Stimulated activated CD8-positive, alpha-beta memory T cell treated with anti-CD3 and anti-CD28 coated beads, Interleukin-2, amount 100 ng/mL, for 1 hour (primary cell): ENCODE results near the gene ZCCHC9.
"Not testable (repeated sequence)": the region's sequence is repeated elsewhere in the genome, so short reads cannot be mapped to it uniquely, and the experiment has no call there.

ENCODE experiments used
- DNase-seq, 2 donors: peaks; one replicate each; pipeline ENCODE4 v3.0.0-alpha.2; 2020; ENCODE audit warnings: low read depth in 2 of 2

ZCCHC9 gene, protein sequence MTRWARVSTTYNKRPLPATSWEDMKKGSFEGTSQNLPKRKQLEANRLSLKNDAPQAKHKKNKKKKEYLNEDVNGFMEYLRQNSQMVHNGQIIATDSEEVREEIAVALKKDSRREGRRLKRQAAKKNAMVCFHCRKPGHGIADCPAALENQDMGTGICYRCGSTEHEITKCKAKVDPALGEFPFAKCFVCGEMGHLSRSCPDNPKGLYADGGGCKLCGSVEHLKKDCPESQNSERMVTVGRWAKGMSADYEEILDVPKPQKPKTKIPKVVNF

DNA sequence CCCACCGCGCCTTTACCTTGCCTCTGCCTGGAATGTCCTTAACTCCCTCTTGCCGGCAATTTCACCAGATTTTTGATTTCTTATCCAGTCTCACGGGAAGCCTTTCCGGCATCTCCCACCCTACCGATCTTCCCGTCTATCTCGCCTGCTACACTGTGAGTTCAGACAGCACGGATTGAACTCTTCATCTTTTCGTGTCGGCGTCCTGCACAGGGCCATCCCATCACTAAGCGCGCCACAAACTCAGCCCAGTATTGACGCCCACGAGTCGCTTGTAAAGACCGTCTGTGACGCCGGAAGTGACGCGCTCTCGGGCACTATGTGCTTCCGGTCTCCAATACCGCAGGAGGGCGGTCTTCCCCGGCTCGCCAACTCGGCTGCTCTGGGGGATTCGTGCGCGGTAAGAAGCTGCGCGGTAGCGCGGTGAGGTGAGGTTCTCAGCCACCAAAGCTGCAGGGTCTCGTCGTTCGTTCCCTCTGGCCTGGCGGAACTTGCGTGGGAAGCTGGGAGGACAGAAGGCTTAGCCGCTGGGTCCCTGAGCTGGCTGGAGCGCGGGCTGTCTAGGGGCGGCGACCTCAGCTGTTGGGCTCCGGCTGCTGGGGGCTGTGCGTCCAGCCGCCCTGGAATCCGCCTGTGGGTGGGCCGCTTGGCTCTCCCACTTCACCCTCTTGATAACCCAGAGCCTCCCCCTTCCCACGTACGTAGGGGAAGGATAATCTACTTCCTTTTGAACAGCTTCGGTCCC lies at the start of gene ZCCHC9:
Gene ZCCHC9 (plus strand): TSS at position 317 of the 745 bp plus-strand sequence. CDS start 3,171 bp downstream, outside the sequence.
- DNase-seq = peak; percentile 87

DNA sequence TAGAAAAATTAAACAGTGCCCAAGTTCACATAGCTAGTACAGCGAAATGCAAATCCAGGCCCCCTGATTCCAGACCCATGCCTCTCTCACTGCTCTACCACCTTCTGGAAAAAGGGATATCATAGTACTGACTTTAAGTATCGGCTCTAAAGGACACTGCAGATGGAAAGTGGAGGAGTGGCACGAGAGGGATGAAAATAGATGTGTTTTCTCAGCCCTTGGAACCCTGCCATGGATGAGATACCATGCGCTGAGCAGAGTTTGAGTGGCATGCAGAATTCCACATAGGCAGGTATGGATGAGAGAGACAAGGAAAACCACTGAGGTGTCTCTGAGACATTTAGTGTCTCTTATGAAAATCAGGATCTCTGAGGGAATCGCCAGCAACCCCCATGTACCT lies 49.5 kb upstream of the ZCCHC9 start:
- no peak for DNase-seq

DNA sequence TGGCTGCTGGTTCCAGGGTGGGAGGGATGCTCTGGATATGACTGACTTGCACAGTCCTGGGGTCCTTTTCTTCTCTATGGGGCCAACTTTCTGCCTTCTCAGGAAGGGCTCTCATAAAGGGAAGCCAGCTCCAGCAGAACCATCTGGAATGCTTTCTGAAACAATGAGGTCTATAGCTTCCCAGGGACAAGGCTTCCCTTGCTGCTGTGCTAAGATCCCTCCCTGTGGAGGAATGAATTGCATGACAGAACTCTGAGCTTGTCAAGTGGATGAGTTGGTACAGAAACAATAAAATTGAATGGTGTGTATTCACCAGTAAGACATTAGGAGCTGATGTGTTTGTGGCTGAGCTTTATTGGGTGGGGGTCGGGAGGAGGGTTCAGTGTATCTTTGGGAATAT lies 48.5 kb upstream of the ZCCHC9 start:
- no peak for DNase-seq

DNA sequence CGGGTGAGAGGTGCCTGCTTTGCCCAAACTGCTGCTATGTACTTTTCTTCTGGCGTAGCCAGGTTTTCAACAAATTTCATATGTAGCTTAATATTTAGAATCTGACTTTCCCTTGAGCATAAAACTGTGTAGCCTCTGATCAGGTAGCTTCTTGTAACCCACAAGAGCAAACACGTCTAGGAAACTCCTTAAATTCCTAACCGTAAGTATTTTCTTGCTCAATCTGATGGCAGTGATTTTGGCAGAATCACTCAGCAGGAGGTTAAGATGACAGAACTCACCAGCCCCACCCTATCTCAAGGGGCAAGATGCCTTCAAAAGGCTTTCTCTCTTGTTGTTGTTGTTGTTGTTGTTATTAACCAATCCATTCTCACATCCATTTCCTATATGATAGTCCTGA lies 47.5 kb upstream of the ZCCHC9 start:
- no peak for DNase-seq

DNA sequence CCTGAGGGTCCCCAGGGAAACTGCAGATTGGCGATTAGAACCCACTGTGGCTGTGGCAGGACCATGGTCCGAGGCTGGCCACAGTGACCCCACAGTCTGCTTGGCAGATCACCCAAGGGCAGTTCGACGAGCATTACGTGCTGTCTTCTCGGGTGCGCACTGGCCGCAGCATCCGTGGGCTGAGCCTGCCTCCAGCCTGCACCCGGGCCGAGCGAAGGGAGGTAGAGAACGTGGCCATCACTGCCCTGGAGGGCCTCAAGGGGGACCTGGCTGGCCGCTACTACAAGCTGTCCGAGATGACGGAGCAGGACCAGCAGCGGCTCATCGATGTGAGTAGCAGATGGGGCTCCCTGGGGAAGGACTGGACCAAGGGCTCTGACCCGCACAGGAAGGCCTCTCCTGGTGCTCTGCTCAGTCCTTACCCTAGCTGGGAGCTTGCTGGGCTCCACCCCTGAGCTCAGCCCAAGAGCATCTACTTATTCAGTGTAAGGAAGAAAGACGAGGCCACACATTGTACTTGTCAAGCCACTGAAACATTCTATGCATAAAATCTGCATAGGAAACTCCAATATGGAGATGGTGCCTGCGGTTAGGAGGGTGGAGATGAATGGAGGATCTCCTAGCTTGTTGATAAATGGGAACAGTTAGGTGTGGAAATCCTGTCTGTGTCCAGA lies 46.4 kb upstream of the ZCCHC9 start:
- no peak for DNase-seq

DNA sequence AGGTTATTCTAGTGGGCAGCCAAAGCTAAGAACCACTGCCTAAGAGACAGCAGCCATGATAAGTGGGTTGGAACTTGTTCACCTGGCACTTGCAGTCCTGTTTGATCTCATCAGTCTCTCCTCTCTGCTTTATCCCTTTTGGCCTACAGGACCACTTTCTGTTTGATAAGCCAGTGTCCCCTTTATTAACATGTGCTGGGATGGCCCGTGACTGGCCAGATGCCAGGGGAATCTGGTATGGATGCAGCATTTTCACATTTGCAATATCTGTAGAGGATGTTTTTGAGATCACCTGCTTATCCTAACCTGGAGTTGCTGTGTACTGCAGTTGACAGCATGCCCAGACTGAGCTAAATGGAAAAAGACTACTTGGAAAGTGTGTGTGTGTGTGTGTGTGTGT lies 44.6 kb upstream of the ZCCHC9 start:
- DNase-seq = no peak

DNA sequence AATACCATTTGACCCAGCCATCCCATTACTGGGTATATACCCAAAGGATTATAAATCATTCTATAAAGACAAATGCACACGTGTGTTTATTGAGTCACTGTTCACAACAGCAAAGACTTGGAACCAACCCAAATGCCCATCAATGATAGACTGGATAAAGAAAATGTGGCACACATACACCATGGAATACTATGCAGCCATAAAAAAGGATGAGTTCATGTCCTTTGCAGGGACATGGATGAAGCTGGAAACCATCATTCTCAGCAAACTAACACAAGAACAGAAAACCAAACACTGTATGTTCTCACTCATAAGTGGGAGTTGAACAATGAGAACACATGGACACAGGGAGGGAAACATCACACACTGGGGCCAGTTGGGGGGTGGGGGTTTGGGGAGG lies 38.6 kb upstream of the ZCCHC9 start:
- DNase-seq = not testable (repeated sequence)

DNA sequence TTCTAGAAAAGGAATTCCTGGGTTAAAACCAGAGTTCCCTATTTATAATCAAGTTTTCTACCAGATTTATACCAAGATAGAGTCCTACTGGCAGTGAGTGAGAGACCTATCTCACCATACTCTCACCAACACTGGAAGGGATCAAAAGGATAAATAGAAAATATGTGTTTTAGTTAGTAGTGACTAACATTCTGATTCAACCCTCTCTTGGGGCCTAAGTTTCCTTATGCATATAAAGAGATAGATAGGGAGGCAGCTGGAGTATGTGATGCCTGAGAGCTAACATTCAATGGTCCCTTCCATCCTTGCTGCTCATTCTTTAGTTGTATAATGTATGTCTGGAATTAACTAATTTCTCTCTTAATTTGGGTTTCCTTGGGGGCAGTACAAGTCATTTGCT lies 36.3 kb upstream of the ZCCHC9 start:
- DNase-seq = no peak

DNA sequence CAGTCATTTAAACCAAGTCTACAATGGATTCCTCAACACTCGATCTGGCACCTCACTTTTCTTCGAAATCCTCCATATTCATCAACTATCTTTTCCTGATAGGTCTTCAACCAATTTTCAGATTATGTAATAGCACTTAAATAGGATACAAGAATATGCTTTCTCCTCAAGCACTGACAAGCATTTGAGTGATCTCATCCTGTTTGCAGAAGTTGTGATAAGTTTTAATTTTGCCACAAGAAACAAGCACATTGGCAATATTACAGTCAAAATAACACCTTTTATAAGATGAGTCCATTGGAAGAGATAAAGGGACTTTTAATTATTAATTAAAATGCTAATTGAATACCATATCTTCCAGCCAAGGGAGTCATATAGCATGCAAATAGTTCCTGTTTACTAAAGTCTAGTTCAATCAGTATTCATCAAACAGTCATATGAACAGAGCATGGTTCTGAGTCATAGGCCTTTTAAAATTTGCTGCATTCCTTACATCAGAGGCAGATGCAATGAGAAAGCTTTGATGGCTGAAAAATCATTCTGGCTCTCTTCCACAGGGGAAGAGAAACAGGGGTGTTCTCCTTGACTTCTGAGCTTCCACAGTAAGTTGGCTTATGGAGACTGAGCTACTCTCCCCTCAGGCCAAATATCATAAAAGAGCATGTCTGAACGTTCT lies 32.7 kb upstream of the ZCCHC9 start:
- no peak for DNase-seq

DNA sequence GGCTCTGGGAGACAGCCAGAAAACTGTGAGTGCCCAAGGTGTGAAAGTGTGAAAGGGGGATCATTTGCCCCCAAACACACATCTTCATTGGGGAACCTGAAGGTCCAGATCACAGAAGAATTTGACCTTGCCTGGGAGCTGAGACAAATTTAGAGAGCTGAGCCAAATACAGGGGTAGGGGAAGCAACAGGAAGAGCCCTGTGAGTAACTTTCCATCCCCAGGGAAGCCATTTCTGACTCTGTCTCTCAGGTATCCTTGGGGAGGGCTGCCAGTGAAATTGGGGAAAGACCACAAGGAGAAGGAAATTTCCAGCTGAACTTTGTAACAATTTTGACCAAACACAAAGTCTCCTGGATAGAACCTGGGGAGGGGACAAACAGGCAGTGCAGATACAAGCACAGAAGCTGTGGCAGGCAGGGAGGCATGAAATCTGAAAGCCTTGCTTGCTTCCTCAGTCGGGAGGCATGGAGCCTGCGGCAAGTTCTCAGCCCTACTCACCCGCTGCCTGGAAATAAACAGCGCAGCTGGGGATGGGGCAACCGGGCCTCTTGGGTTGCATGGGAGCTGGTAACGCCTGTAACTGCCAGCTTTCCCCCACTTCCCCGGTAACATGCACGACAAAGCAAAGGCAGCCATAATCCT lies 31.5 kb upstream of the ZCCHC9 start:
- no peak for DNase-seq

DNA sequence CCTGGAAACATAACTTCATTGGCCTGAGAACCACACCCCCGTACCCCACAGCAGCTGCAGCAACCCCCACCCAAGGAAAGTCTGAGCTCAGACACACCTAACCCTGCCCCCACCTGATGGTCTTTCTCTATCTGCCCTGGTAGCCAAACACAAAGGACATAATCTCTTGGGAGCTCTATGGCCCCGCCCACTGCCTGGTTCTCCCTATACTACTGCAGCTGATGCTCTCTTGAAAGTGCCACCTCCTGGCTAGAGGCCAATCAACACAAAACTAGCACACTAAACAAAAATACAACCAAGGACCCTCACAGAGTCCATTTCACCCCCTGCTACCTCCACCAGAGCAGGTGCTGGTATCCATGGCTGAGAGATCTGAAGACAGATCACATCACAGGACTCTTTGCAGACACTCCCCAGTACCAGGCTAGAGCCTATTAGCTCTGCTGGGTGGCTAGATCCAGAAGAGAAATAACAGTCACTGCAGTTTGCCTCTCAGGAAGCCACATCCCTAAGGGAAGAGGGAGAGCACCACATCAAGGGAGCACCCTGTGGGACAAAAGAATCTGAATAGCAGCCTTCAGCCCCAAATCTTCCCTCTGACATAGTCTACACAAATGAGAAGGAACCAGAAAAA lies 30.9 kb upstream of the ZCCHC9 start:
- DNase-seq = not testable (repeated sequence)

DNA sequence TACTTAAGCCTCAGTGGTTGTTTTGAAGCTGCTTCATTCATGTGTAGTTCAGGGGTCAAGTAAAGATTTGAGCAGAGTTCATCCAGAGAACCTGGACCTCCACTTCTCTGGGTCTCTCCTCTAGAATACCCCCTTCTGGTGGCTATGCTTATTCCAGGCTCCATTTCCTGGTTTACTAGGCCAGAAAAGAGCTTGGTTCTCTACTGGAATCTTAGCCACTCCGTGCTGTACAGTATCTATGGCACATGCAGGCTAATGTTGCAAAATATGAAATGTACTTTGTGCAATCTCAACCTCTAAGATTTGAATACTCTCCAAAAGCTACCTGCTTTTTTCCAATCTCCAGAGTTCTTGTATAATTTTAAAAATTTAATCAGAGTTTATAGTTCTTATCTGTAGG lies 17.4 kb upstream of the ZCCHC9 start:
- DNase-seq = no peak

DNA sequence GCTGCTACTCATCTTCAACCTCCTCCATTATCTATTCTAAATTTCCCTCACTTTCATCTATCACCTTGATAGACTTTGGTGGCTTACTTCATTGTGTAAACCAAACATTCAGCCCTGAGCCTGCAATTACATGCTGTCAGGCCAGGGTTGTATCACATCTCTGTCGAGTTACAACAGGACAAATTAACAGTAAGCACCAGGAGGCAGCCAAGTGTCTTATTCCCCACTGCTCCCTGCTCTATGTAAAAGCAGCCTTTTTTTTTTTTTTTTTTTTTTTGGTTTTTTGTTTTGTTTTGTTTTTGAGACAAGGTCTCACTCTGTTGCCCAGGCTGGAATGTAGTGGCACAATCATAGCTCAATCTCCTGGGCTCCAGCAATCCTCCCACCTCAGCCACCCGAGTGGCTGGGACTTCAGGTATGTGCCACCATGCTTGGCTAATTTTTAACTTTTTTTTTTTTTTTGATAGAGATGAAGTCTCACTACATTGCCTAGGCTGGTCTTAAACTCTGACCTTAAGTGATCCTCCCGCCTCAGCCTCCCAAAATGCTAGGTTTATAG lies 15.2 kb upstream of the ZCCHC9 start:
- DNase-seq = no peak

DNA sequence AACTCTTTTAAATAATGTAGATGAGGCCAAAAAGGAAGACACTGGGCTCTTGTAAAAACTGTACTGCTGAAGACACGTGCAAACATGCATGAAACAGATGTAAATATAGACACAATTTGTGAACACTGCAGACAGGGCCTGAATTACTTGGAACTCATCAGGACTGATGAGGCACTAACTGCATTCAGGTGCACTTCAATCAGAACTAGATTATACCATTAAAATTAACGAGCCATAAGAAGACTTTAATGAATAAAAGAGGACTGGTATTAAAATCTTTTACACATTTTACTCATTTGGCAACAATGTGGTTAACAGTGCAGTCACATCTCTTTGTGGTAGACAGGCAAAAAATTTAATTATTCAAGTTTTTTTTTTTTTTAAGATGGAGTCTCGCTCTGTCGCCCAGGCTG lies 13.4 kb upstream of the ZCCHC9 start:
- no peak for DNase-seq

DNA sequence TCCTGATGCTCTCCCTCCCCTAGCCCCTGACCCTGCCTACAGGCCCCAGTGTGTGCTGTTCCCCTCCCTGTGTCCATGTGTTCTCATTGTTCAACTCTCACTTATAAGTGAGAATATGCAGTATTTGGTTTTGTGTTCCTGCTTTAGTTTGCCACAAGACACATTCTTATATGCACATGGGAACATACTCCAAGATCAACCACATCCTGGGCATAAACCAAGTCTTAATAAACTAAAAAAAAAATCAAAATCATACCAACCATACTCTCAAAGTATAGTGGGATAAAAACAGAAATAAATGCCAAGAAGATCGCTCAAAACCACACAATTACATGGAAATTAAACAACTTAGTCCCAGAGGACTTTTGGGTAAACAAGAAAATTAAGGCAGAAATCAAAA lies 11.2 kb upstream of the ZCCHC9 start:
- no peak for DNase-seq

DNA sequence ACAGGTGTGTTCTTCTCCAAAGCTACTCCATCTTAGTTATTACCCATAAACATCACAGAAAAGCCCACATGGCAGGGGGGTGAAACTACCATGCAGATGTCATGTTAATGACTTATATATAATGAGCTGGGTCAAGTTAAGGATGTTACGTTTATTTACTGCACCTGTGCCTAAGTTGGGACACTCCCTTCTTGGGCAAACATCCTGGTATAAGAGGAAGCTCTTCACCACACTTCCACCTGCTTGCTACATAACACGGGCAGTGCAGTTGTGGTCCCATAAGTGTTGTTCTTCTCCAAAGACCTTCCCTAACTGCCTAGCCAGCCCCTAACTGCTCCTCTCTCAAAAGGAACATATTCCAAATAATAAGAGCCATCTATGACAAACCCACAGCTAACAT lies 9.3 kb upstream of the ZCCHC9 start:
- no peak for DNase-seq

DNA sequence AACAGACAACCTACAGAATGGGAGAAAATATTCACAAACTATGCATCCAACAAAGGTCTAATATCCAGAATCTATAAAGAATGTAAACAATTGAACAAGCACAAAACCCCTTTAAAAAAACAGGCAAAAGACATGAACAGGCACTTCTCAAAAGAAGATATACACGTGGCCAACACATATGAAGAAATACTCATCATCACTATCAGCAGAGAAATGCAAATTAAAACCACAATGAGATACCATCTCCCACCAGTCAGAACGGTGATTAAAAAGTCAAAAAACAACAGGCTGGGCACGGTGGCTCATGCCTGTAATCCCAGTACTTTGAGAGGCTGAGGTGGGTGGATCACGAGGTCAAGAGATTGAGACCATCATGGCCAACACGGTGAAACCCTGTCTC lies 7.4 kb upstream of the ZCCHC9 start:
- not testable (repeated sequence) for DNase-seq

DNA sequence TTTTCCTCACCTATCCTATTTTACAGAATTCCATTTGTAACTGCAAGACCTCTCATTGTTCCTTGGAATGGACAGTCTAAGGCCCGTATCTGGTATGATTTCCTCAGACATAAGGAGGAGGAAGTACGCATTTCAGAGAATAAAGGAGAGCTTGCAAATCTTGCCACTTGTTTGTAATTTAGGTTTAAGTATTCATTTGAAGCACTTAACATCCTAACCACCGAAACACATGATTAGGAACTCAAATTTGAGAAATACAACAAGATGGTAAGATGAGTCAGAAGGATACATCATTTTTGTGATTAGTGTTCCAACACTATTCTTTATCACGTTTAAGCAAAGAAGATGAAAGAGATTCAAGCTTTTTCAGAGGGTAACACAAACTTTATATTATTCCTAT lies 3.9 kb upstream of the ZCCHC9 start:
- no peak for DNase-seq

DNA sequence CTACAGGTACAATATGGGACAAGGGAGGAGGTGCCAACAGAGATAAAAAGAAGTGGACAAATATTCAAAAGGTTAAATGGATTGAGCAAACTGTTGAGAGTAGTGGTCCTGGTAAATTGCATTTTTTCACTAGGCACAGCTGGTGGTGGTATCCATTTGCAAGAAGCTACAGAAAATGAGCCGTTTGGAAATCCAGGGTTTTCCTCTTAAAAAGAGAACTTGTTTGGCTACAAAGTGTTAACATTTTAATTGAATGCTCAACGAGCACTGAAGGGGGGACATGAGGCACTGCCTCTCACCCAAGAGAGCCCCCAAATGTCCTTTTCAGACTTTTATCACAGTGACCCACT lies 491 bp upstream of the ZCCHC9 start:
- no peak for DNase-seq

DNA sequence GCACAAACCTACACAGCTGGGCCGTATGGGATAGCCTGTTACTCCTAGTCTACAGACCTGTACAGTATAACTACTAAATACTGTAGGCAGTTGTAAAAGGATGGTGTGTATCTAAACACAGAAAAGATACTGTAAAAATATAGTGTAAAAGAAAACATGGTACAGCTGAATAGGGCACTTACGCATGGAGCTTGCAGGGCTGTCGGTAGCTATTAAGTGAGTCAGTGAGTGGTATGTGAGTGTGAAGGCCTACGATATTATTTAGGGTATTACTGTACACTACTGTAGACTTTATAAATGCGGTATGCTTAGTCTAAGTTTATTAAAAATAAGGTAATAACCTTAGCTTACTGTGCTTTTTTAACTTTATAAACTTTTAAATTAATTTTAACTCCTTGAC lies 1.2 kb downstream of the ZCCHC9 start:
- DNase-seq = no peak

DNA sequence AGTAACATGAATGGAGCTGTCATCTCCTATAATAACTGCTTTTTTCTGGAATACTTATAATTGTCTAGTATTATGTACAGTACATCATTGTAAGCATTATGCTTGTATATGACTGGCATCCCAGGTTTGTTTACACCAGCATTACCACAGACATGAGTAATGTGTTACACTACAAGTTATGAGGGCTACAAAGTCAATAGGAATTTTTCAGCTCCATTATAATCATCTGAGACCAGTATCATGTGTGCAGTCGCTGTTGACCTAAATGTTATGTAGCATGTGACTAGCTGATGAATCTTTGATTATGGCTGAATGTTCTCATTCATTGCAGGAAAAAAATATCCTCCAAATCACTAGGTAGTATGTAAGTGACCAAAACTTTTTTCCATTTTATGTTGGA lies 2.2 kb downstream of the ZCCHC9 start:
- DNase-seq = no peak
